ENCODE measurements around the gene SEPTIN8.

The SEPTIN8 gene

GRCh38 chr5:132744659-132745058 is 32.4 kb downstream of the SEPTIN8 start:
- Mint-ChIP-seq H3K4me1 (no peaks in the 10 kb centered on the region), H3K27ac (no peak overlapping the region), H3K9me3 (no peaks in the 10 kb centered on the region), H3K4me3 (no peak overlapping the region), H3K27me3 (ENCODE audit: low read depth) (peaks cover 68% of the 10 kb centered on the region), H3K36me3 (ENCODE audit: low read depth) (no peaks in the 10 kb centered on the region)
- no peak for TF ChIP-seq CTCF (IDR thresholded peaks at IDR 0.05; ENCODE audit: unreplicated experiment in 3 of 3)

GRCh38 chr5:132742626-132743025 is 34.4 kb downstream of the SEPTIN8 start:
- no peak overlapping the region for H3K27ac Mint-ChIP-seq
- peaks cover 8% of the 10 kb centered on the region for H3K4me1 Mint-ChIP-seq
- TF ChIP-seq CTCF (IDR thresholded peaks at IDR 0.05; ENCODE audit: unreplicated experiment in 3 of 3) = no peak
- H3K9me3 Mint-ChIP-seq = no peaks in the 10 kb centered on the region
- H3K27me3 Mint-ChIP-seq (ENCODE audit: low read depth) = peaks cover 58% of the 10 kb centered on the region
- H3K36me3 Mint-ChIP-seq (ENCODE audit: low read depth) = no peaks in the 10 kb centered on the region
- H3K4me3 Mint-ChIP-seq = no peak overlapping the region

- peaks cover 61% of the 10 kb centered on the region for H3K27me3 Mint-ChIP-seq (ENCODE audit: low read depth)
- H3K27ac Mint-ChIP-seq = no peak overlapping the region
- no peaks in the 10 kb centered on the region for H3K9me3 Mint-ChIP-seq
- no peak overlapping the region for H3K4me3 Mint-ChIP-seq
- no peak for TF ChIP-seq CTCF (IDR thresholded peaks at IDR 0.05; ENCODE audit: unreplicated experiment in 3 of 3)
- H3K36me3 Mint-ChIP-seq (ENCODE audit: low read depth) = no peaks in the 10 kb centered on the region
- peaks cover 12% of the 10 kb centered on the region for H3K4me1 Mint-ChIP-seq
Measured at GRCh38 chr5:132742158-132742557, 34.9 kb downstream of the SEPTIN8 start.

GRCh38 chr5:132739232-132739631 is 37.8 kb downstream of the SEPTIN8 start:
- peak overlapping the region in 1 of 3 experiments; percentile 84 for H3K4me3 Mint-ChIP-seq
- H3K4me1 Mint-ChIP-seq = peaks cover 18% of the 10 kb centered on the region
- peaks cover under 1% of the 10 kb centered on the region for H3K36me3 Mint-ChIP-seq (ENCODE audit: low read depth)
- H3K9me3 Mint-ChIP-seq = no peaks in the 10 kb centered on the region
- no peak for TF ChIP-seq CTCF (IDR thresholded peaks at IDR 0.05; ENCODE audit: unreplicated experiment in 3 of 3)
- no peak overlapping the region for H3K27ac Mint-ChIP-seq
- peaks cover 33% of the 10 kb centered on the region for H3K27me3 Mint-ChIP-seq (ENCODE audit: low read depth)

- Mint-ChIP-seq H3K36me3 (ENCODE audit: low read depth) (peaks cover 11% of the 10 kb centered on the region), H3K4me3 (peak overlapping the region; percentile 91 to 93 (median 93)), H3K27me3 (ENCODE audit: low read depth) (peaks cover 28% of the 10 kb centered on the region), H3K9me3 (no peaks in the 10 kb centered on the region), H3K4me1 (peaks cover 18% of the 10 kb centered on the region), H3K27ac (peak overlapping the region in 1 of 3 experiments; percentile 25)
- no peak for TF ChIP-seq CTCF (IDR thresholded peaks at IDR 0.05; ENCODE audit: unreplicated experiment in 3 of 3)
Measured at GRCh38 chr5:132737982-132738681, 38.9 kb downstream of the SEPTIN8 start.

All from nephron (organoid).